HG03135 (cell line): ENCODE measurements around the gene FAM181B.
A peak's percentile ranks its signal among the peaks of the same experiment; 100 is the strongest.
"Not testable (repeated sequence)": the region's sequence is repeated elsewhere in the genome, so short reads cannot be mapped to it uniquely, and the experiment has no call there.

Experiments used
- ATAC-seq: cut with Tn5 transposase; IDR thresholded peaks from one replicate; pipeline ENCODE4 v1.9.1; 2021; ENCODE audit warnings: mild to moderate bottlenecking, moderate library complexity; ENCODE audit not compliant: unreplicated experiment

The FAM181B gene

GRCh38 chr11:82732734-82733443 lies 775 bp downstream of the FAM181B start:
- no peak for ATAC-seq

GRCh38 chr11:82732348-82732733 lies 1.3 kb downstream of the FAM181B start:
- no peak for ATAC-seq

GRCh38 chr11:82731691-82732277 lies 1.9 kb downstream of the FAM181B start:
- no peak for ATAC-seq

GRCh38 chr11:82730754-82731153 lies 2.9 kb downstream of the FAM181B start:
- no peak for ATAC-seq

- no peak for ATAC-seq
These were observed 3.4 kb downstream of the FAM181B start for GRCh38 chr11:82730286-82730685.

GRCh38 chr11:82724026-82724425 lies 9.6 kb downstream of the FAM181B start:
- no peak for ATAC-seq

- ATAC-seq: no peak
These were observed 11.4 kb downstream of the FAM181B start for GRCh38 chr11:82722231-82722630.

- ATAC-seq: no peak
These were observed 13.2 kb downstream of the FAM181B start for GRCh38 chr11:82720267-82721065.

GRCh38 chr11:82719361-82720105 lies 14.1 kb downstream of the FAM181B start:
- no peak for ATAC-seq

GRCh38 chr11:82718821-82719220 lies 14.8 kb downstream of the FAM181B start:
- no peak for ATAC-seq

- ATAC-seq: no peak
These were observed 15.4 kb downstream of the FAM181B start for GRCh38 chr11:82718307-82718706.

GRCh38 chr11:82714346-82715174 lies 19.1 kb downstream of the FAM181B start:
- no peak for ATAC-seq

- ATAC-seq: no peak
These were observed 22.0 kb downstream of the FAM181B start for GRCh38 chr11:82711648-82712047.

GRCh38 chr11:82703796-82704195 lies 29.9 kb downstream of the FAM181B start:
- no peak for ATAC-seq

- ATAC-seq: no peak
These were observed 30.4 kb downstream of the FAM181B start for GRCh38 chr11:82703226-82703625.

GRCh38 chr11:82701847-82702520 lies 31.7 kb downstream of the FAM181B start:
- ATAC-seq: peak; percentile 61

GRCh38 chr11:82698576-82699352 lies 34.9 kb downstream of the FAM181B start:
- no peak for ATAC-seq

- no peak for ATAC-seq
These were observed 40.7 kb downstream of the FAM181B start for GRCh38 chr11:82692981-82693380.

- ATAC-seq: not testable (repeated sequence)
These were observed 44.3 kb downstream of the FAM181B start for GRCh38 chr11:82689347-82689746.
